A673 (cell line): ENCODE data around the gene TBXT.

Experiments used
- CTCF ChIP-seq: fragments of 300-800, 200-600 bp; sonication (generic); conservative IDR thresholded peaks from 2 replicates; pipeline ENCODE4 v1.5.1; 2017; ENCODE audit warnings: low read depth, mild to moderate bottlenecking, antibody characterized with exemption, low read length, moderate library complexity, mixed read lengths
- EZH2 ChIP-seq: fragments of 200-600 bp; sonication (generic); IDR thresholded peaks from 2 replicates; pipeline ENCODE4 v1.6.1; 2017; ENCODE audit warnings: borderline replicate concordance, low read depth, mild to moderate bottlenecking, mixed read lengths, antibody characterized with exemption, low read length; ENCODE audit not compliant: poor library complexity, severe bottlenecking

DNA sequence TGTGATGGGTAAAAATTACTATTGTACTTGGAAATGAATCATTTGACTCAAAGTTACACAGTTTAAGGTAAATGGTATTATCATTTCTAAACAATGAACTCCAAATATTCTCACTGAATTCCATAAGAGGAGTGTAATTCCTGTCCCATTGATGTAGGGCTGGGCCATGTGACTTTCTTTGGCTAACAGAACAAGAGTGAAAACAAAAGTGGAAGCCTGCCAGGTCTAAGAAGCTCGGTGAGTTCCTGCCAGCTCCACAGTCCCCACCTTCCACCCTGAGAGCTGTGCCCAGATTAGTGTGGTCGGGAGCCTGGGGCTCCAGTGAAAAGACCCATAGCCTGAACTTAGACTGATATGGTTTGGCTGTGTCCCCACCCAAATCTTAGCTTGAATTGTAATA, 24.6 kb downstream of the TBXT start:
- TF ChIP-seq CTCF = no peak
- TF ChIP-seq EZH2 = no peak
